Left lung (tissue), 10 donors: ENCODE results near the gene SSU72. TPM values are rescaled to one million over a fixed set of nuclear protein-coding genes. Genes with fewer than 3 reads are reported as not detected.
"Not testable (repeated sequence)": the region's sequence is repeated elsewhere in the genome, so short reads cannot be mapped to it uniquely, and the experiment has no call there.

ENCODE experiments used
- ATAC-seq: fragments of 200-7000 bp; cut with Tn5 transposase; one replicate; pipeline ENCODE4 v1.9.1; 2020; ENCODE audit warnings: moderate library complexity
- DNase-seq, 4 donors: peaks; one replicate each; pipeline ENCODE4 v3.0.0-alpha.2; 2013 to 2020
- H3K27ac ChIP-seq, 2 donors: fragments of 200-600 bp; sonication (generic) in 1 of 2; one replicate each; pipeline versions ENCODE4 v1.5.0 to v1.8.0; 2020 to 2021
- H3K27me3 ChIP-seq, 2 donors: fragments of 200-600 bp; sonication (generic) in 1 of 2; one replicate each; pipeline versions ENCODE4 v1.5.0 to v1.8.0; 2020 to 2021
- H3K36me3 ChIP-seq, 2 donors: fragments of 200-600 bp; sonication (generic) in 1 of 2; one replicate each; pipeline versions ENCODE4 v1.5.0 to v1.8.0; 2020 to 2021
- H3K4me1 ChIP-seq, 2 donors: fragments of 200-600 bp; one replicate each; pipeline ENCODE4 v1.8.0; 2021
- H3K4me3 ChIP-seq, 2 donors: fragments of 200-600 bp; sonication (generic) in 1 of 2; one replicate each; pipeline versions ENCODE4 v1.5.0 to v1.8.0; 2020 to 2021; ENCODE audit warnings: mild to moderate bottlenecking in 1 of 2
- H3K9me3 ChIP-seq, 2 donors: fragments of 200-600 bp; sonication (generic) in 1 of 2; one replicate each; pipeline versions ENCODE4 v1.5.0 to v1.8.0; 2020 to 2021
- CTCF ChIP-seq, 2 donors: fragments of 200-600 bp; sonication (generic) in 1 of 2; IDR thresholded peaks; one replicate each; pipeline versions ENCODE4 v1.5.0 to v1.8.0; 2021; ENCODE audit warnings: antibody characterized with exemption in 2 of 2
- intact Hi-C, 2 donors: fragments of 100-400 bp; cut with DNase I; formaldehyde crosslinking; loops; one replicate each; pipeline versions ENCODE4 v1.11.2 to v1.14.2; 2022
- polyA plus RNA-seq, 6 donors: library from polyadenylated mRNA; unstranded; fragments of 120-200 nt; gene quantifications; one replicate each; pipeline ENCODE4 v1.2.1, GENCODE V29; 2013; ENCODE audit not compliant: insufficient read length in 6 of 6
- total RNA-seq, 2 donors: library from RNA; stranded (reverse); fragmentation: NEBNext Ultra II Directional; extraction: Animal tissue kit (Norgen Biotek cat#: 25700); gene quantifications; one replicate each; pipeline ENCODE4 v1.2.1, GENCODE V29; 2021
- donor health status: DM: no; HTN: yes; CAD: no.
- donor health status: DM: no; HTN: no; CAD: no.

The SSU72 gene
- total and polyA plus RNA-seq, 8 donors: 65.2 to 141 (median 72.7) TPM

- no peak overlapping the region for H3K4me3 ChIP-seq
- H3K36me3 ChIP-seq: peaks cover 0 to 80% of the 10 kb centered on the region in 2 donors
- H3K27me3 ChIP-seq: no peaks in the 10 kb centered on the region
- intact Hi-C loops: no loop called here
- no peak overlapping the region for H3K27ac ChIP-seq
- TF ChIP-seq CTCF (IDR thresholded peaks at IDR 0.05): no peak
- DNase-seq (no peak), ATAC-seq (no peak)
- peaks cover 0 to 14% of the 10 kb centered on the region in 2 donors for H3K9me3 ChIP-seq
- H3K4me1 ChIP-seq: no peaks in the 10 kb centered on the region
These were observed 44.7 kb downstream of the SSU72 start for GRCh38 chr1:1529936-1530335.

- ATAC-seq: no peak
These were observed 45.3 kb downstream of the SSU72 start for GRCh38 chr1:1529321-1529720.

GRCh38 chr1:1528301-1529267, 46.1 kb downstream of the SSU72 start:
- H3K4me3 ChIP-seq: no peak overlapping the region
- H3K27me3 ChIP-seq: no peaks in the 10 kb centered on the region
- H3K27ac ChIP-seq: no peak overlapping the region
- peaks cover 0 to 79% of the 10 kb centered on the region in 2 donors for H3K36me3 ChIP-seq
- intact Hi-C loops: no loop called here
- DNase-seq (no peak), ATAC-seq (no peak)
- peaks cover 0 to 14% of the 10 kb centered on the region in 2 donors for H3K9me3 ChIP-seq
- H3K4me1 ChIP-seq: no peaks in the 10 kb centered on the region
- TF ChIP-seq CTCF (IDR thresholded peaks at IDR 0.05): no peak

More at GRCh38 chr1:1529321-1529720, 45.3 kb downstream of the SSU72 start:
- H3K27ac ChIP-seq: no peak overlapping the region
- peaks cover 0 to 77% of the 10 kb centered on the region in 2 donors for H3K36me3 ChIP-seq
- H3K27me3 ChIP-seq: no peaks in the 10 kb centered on the region
- no peak overlapping the region for H3K4me3 ChIP-seq
- no peaks in the 10 kb centered on the region for H3K4me1 ChIP-seq
- no peak for DNase-seq
- TF ChIP-seq CTCF (IDR thresholded peaks at IDR 0.05): no peak
- intact Hi-C loops: no loop called here
- peaks cover 0 to 14% of the 10 kb centered on the region in 2 donors for H3K9me3 ChIP-seq

- no peak for ATAC-seq
- Histone ChIP-seq H3K4me1 (no peaks in the 10 kb centered on the region), H3K27ac (no peak overlapping the region), H3K27me3 (no peaks in the 10 kb centered on the region), H3K36me3 (peaks cover 0 to 84% of the 10 kb centered on the region in 2 donors), H3K4me3 (no peak overlapping the region), H3K9me3 (peaks cover 0 to 14% of the 10 kb centered on the region in 2 donors)
- intact Hi-C loops: no loop called here
- TF ChIP-seq CTCF (IDR thresholded peaks at IDR 0.05): no peak
- no peak for DNase-seq
These were observed 47.4 kb downstream of the SSU72 start for GRCh38 chr1:1527092-1527816.

GRCh38 chr1:1526476-1526875, 48.2 kb downstream of the SSU72 start:
- H3K9me3 ChIP-seq, ATAC-seq, intact Hi-C loops, H3K4me1 ChIP-seq, H3K4me3 ChIP-seq, H3K27ac ChIP-seq, H3K27me3 ChIP-seq: not testable (repeated sequence)
- peak in 1 of 4 donors; percentile 55 for DNase-seq
- peaks cover 0 to 85% of the 10 kb centered on the region in 2 donors for H3K36me3 ChIP-seq

GRCh38 chr1:1524750-1525383, 49.8 kb downstream of the SSU72 start:
- H3K9me3 ChIP-seq, H3K27ac ChIP-seq, H3K4me3 ChIP-seq, H3K4me1 ChIP-seq, H3K27me3 ChIP-seq, intact Hi-C loops, ATAC-seq: not testable (repeated sequence)
- H3K36me3 ChIP-seq: peaks cover 0 to 94% of the 10 kb centered on the region in 2 donors
- peak in 1 of 4 donors; percentile 69 for DNase-seq

GRCh38 chr1:1523651-1524050, 51.0 kb downstream of the SSU72 start:
- H3K4me3 ChIP-seq, ATAC-seq, H3K27ac ChIP-seq, DNase-seq, intact Hi-C loops, H3K27me3 ChIP-seq, H3K4me1 ChIP-seq, H3K9me3 ChIP-seq: not testable (repeated sequence)
- H3K36me3 ChIP-seq: peaks cover 0 to 88% of the 10 kb centered on the region in 2 donors

- H3K36me3 ChIP-seq: peaks cover 0 to 85% of the 10 kb centered on the region in 2 donors
- intact Hi-C loops, DNase-seq: not testable (repeated sequence)
These were observed 51.4 kb downstream of the SSU72 start for GRCh38 chr1:1523226-1523625.

More at GRCh38 chr1:1523226-1523625, 51.4 kb downstream of the SSU72 start:
- not testable (repeated sequence) for H3K4me1 ChIP-seq, ATAC-seq, H3K4me3 ChIP-seq, H3K9me3 ChIP-seq, H3K27me3 ChIP-seq, H3K27ac ChIP-seq
